Measurements from ENCODE around the gene ELMOD3.

The ELMOD3 gene

DNA sequence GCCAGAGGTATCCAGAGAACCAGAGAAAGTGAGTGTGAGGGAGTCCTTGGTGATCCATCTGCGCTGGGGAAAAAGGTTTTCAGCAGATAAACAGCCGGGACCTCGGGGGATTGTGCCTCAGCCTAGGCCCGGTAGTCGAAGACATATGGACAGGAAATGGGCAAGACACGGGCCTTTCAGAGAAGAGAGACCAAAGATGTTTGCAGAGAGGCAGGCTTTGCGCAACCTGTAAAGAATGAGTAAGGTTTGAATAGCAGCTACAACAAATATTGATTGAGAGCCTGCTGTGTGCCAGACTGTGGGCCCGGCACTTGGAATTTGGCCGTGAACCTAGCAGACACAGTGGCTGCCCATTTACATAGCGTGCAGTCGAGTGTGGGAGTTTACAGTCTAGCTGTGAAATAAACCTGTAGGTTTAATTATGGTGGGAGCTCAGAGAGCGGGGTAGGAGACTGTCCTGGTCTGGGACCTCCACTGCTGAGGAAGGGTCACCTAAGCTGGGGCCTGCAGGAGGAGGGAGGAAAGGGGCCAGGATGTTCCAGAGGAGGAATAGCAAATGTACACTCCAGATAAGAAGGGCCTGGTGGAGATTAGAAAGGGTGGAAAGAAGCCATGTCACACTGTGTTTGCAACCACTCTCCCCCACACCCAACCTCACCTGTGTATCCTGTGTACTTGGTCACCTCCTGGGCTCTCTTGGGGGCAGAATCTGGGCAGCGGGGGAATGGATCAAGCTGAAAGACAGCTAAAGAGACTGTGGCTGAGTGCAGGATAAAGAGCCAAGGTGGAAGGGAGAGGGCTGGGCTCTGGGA, 66.9 kb downstream of the ELMOD3 start:
- DNase-seq (ENCODE audit: low read depth): peak; percentile 94
- TF ChIP-seq CTCF (IDR thresholded peaks at IDR 0.05; ENCODE audit: control insufficient read depth, extremely low read depth, insufficient read depth): no peak
- H3K4me3 ChIP-seq (ENCODE audit: low read depth, low read length): no peak overlapping the region

DNA sequence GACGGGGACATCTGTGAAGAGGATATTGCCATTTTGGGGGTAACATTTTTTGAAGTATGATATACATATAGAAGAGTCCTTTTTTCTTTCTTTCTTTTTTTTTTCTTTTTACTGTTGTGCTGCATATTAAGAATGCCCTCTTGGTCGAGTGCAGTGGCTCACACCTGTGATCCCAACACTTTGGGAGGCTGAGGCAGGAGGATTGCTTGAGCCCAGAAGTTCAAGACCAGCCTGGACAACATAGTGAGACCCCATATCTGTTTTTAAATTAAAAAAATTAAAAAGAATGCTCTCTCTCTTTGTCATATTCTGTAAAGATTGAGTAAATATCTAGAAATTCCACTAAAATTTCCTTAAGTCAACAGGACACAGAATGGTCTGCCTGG, 67.5 kb downstream of the ELMOD3 start:
- no peak for TF ChIP-seq CTCF (IDR thresholded peaks at IDR 0.05; ENCODE audit: control insufficient read depth, extremely low read depth, insufficient read depth)
- DNase-seq (ENCODE audit: low read depth): no peak

DNA sequence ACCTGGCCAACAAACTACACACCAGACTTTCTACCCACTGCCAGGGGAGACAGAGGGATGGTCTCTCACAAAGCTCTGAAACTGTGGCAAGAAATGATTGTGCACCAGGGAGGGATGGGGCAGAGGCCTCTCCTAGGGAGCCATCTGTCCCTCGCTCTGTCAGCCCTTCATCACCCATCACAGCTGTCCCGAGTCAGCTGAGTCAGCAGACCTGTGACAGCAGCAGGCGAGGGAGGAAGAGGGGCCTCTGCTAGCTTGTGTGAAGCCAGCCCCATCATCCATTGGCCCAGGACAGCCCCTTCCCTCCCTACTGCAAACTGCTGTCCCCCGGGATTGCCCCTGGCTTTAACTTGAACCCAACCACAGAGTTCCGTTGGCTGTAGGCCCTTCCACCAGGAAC, 69.0 kb downstream of the ELMOD3 start:
- DNase-seq (ENCODE audit: low read depth): no peak
- H3K4me3 ChIP-seq (ENCODE audit: low read depth, low read length): no peak overlapping the region
- TF ChIP-seq CTCF (IDR thresholded peaks at IDR 0.05; ENCODE audit: control insufficient read depth, extremely low read depth, insufficient read depth): no peak

More for the DNA sequence above, 67.5 kb downstream of the ELMOD3 start:
- no peak overlapping the region for H3K4me3 ChIP-seq (ENCODE audit: low read depth, low read length)

- no peak for DNase-seq (ENCODE audit: low read depth)
- TF ChIP-seq CTCF (IDR thresholded peaks at IDR 0.05; ENCODE audit: control insufficient read depth, extremely low read depth, insufficient read depth): no peak
- H3K4me3 ChIP-seq (ENCODE audit: low read depth, low read length): no peak overlapping the region
Measured at GRCh38 chr2:85425588-85425987, 71.0 kb downstream of the ELMOD3 start.

DNA sequence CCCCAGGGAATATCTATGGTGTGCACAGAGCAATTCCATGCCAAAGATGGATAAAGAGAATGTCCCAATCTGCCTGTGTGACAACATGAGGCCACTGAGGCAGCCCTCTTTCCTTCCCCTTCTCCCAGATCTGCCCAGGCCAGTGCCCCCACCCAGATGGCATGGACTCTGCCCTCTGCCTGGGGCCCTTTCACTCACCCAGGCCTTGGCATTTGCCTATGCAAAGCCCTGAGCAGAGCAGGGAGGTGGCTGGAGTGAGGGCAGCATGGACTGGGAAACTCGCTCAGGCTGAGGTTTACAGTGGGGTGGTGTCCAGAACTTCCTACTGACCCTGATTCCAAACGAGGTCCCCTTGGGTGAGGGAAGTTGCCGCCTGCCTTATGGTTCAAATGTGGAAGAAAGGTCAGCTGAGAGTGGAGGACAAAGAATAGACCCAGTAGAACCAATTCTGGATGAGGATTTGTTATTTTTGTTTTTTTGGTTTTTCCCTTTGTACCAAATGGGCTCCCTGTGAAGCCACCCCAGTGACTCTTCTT, 72.8 kb downstream of the ELMOD3 start:
- no peak for DNase-seq (ENCODE audit: low read depth)
- H3K4me3 ChIP-seq (ENCODE audit: low read depth, low read length): no peak overlapping the region
- no peak for TF ChIP-seq CTCF (IDR thresholded peaks at IDR 0.05; ENCODE audit: control insufficient read depth, extremely low read depth, insufficient read depth)

GRCh38 chr2:85428343-85428881, 73.8 kb downstream of the ELMOD3 start:
- no peak for DNase-seq (ENCODE audit: low read depth)
- no peak overlapping the region for H3K4me3 ChIP-seq (ENCODE audit: low read depth, low read length)
- no peak for TF ChIP-seq CTCF (IDR thresholded peaks at IDR 0.05; ENCODE audit: control insufficient read depth, extremely low read depth, insufficient read depth)
